Heart left ventricle (tissue), 13 donors: ENCODE measurements around the gene RUSF1.

Experiments used
- POLR2A ChIP-seq, 2 donors: fragments of 450-650 bp; IDR thresholded peaks; one replicate each; pipeline ENCODE4 v1.6.1; 2017; ENCODE audit warnings: antibody characterized with exemption in 2 of 2, mild to moderate bottlenecking in 2 of 2, moderate library complexity in 2 of 2
- TF ChIP-seq, protein P1 (sequence below), 12 donors: fragments of 200-600 bp; sonication (generic) in 4 of 12; IDR thresholded peaks; one replicate each; pipeline versions ENCODE4 v1.5.0 to v1.8.0; 2018 to 2022; ENCODE audit warnings: antibody characterized with exemption in 12 of 12, mild to moderate bottlenecking in 5 of 12
- donor health status: ischemic (EF 13 %, LVEDD 7.1; RV severe dilation, severe dysfunction).
- donor health status: DM: no; HTN: yes; CAD: no.
- donor health status: DM: no; HTN: no; CAD: no.
- donor health status: ischemic (EF 25% LVEDD 6.9; RV normal size, moderate dysfunction).
- donor health status: ischemic (EF 25% LVEDD 5.7; RV mildly dilated, moderate dysfunction).
- donor health status: ischemic (EF 35%, LVEDD 5.7; RV mildly dilated, moderate dysfunction).
- donor health status: nonischemic (EF 11% LVEDD 7.7; RV severe dilation, severe dysfunction).
- donor health status: DM: yes; HTN: yes; CAD: no.
- donor health status: PGD.
- donor health status: ischemic (EF 29% LVEDD 5.4; RV normal size, mild dysfunction).
- donor health status: nonischemic (EF 23%, LVEDD 6.1; RV moderate dilation, normal function).

DNA sequence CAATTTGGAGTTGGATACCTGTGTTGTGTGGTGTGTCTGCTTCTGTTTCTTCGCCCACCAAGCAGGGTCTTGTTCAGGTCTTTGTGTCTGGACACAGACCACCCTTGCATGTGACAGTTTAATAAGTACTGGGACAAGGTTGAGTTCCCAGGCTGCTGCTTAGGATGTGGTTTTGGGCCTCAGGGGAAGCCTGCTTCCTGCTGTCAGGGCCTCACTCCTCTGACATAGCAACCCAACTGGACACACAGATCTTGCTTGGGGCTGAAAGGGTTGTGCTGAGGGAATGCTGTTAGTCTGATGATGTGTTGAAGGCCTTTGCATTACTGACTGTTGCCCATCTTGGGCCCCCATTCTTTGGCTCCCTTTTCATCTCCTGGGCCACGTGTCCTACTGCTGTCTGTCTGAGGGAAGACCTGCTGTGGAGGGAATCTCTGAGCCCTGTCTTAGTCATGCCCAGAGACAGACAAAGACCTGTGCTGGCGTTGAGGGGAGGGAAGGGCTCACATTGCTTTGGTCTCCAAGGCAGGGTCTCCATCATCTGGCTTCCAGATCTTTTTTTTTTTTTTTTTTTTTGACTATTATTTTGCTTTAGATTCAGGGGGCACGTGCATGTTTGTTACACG lies 40.9 kb downstream of the RUSF1 start:
- TF ChIP-seq, protein P1, sequence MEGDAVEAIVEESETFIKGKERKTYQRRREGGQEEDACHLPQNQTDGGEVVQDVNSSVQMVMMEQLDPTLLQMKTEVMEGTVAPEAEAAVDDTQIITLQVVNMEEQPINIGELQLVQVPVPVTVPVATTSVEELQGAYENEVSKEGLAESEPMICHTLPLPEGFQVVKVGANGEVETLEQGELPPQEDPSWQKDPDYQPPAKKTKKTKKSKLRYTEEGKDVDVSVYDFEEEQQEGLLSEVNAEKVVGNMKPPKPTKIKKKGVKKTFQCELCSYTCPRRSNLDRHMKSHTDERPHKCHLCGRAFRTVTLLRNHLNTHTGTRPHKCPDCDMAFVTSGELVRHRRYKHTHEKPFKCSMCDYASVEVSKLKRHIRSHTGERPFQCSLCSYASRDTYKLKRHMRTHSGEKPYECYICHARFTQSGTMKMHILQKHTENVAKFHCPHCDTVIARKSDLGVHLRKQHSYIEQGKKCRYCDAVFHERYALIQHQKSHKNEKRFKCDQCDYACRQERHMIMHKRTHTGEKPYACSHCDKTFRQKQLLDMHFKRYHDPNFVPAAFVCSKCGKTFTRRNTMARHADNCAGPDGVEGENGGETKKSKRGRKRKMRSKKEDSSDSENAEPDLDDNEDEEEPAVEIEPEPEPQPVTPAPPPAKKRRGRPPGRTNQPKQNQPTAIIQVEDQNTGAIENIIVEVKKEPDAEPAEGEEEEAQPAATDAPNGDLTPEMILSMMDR (IDR thresholded peaks at IDR 0.05): no peak
- TF ChIP-seq POLR2A (IDR thresholded peaks at IDR 0.05): no peak
